Measurements from ENCODE around the gene PABPN1. TPM values are rescaled to one million over a fixed set of nuclear protein-coding genes. Genes with fewer than 3 reads are reported as not detected.
"Not testable (repeated sequence)": the region's sequence is repeated elsewhere in the genome, so short reads cannot be mapped to it uniquely, and the experiment has no call there.

Gene PABPN1, protein sequence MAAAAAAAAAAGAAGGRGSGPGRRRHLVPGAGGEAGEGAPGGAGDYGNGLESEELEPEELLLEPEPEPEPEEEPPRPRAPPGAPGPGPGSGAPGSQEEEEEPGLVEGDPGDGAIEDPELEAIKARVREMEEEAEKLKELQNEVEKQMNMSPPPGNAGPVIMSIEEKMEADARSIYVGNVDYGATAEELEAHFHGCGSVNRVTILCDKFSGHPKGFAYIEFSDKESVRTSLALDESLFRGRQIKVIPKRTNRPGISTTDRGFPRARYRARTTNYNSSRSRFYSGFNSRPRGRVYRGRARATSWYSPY
- 96.4 TPM for total RNA-seq
- 164 TPM for polyA plus RNA-seq
- long read RNA-seq, donor 1, partial matches to known transcripts, result 0 of 5 reads
- long read RNA-seq, donor 1, other reads (novel, unspliced or antisense), result 0 of 5 reads
- long read RNA-seq, donor 2, result 0 reads
- long read RNA-seq, donor 3, transcript PABPN1-208 (5 exons, 778 nt), result minor isoform, 5 of 135 reads
- long read RNA-seq, donor 3, transcript PABPN1-201 (7 exons, 2,001 nt), result major isoform, 59 of 135 reads
- long read RNA-seq, donor 3, transcript PABPN1-202 (6 exons, 2,768 nt), result minor isoform, 19 of 135 reads
- long read RNA-seq, donor 3, partial matches to known transcripts, result 47 of 135 reads
- long read RNA-seq, donor 3, other reads (novel, unspliced or antisense), result 0 of 135 reads
- long read RNA-seq, donor 4, transcript PABPN1-201 (7 exons, 2,001 nt), result major isoform, 28 of 181 reads
- long read RNA-seq, donor 4, transcript PABPN1-202 (6 exons, 2,768 nt), result minor isoform, 10 of 181 reads
- long read RNA-seq, donor 4, partial matches to known transcripts, result 136 of 181 reads
- long read RNA-seq, donor 4, other reads (novel, unspliced or antisense), result 0 of 181 reads
- long read RNA-seq, donor 5, transcript PABPN1-203 (3 exons, 817 nt), result minor isoform, 11 of 192 reads
- long read RNA-seq, donor 5, transcript PABPN1-201 (7 exons, 2,001 nt), result major isoform, 68 of 192 reads
- long read RNA-seq, donor 5, transcript PABPN1-207 (6 exons, 1,220 nt), result minor isoform, 13 of 192 reads
- long read RNA-seq, donor 5, transcript PABPN1-202 (6 exons, 2,768 nt), result minor isoform, 35 of 192 reads
- long read RNA-seq, donor 5, partial matches to known transcripts, result 53 of 192 reads
- long read RNA-seq, donor 5, other reads (novel, unspliced or antisense), result 5 of 192 reads
- long read RNA-seq, donor 6, transcript PABPN1-201 (7 exons, 2,001 nt), result major isoform, 67 of 119 reads
- long read RNA-seq, donor 6, transcript PABPN1-202 (6 exons, 2,768 nt), result minor isoform, 19 of 119 reads
- long read RNA-seq, donor 6, transcript PABPN1-207 (6 exons, 1,220 nt), result minor isoform, 5 of 119 reads
- long read RNA-seq, donor 6, partial matches to known transcripts, result 23 of 119 reads
- long read RNA-seq, donor 6, other reads (novel, unspliced or antisense), result 0 of 119 reads
- long read RNA-seq, donor 7, transcript PABPN1-201 (7 exons, 2,001 nt), result major isoform, 41 of 64 reads
- long read RNA-seq, donor 7, transcript PABPN1-202 (6 exons, 2,768 nt), result minor isoform, 10 of 64 reads
- long read RNA-seq, donor 7, partial matches to known transcripts, result 6 of 64 reads
- long read RNA-seq, donor 7, other reads (novel, unspliced or antisense), result 0 of 64 reads
- long read RNA-seq, donor 8, transcript PABPN1-201 (7 exons, 2,001 nt), result major isoform, 18 of 25 reads
- long read RNA-seq, donor 8, partial matches to known transcripts, result 0 of 25 reads
- long read RNA-seq, donor 8, other reads (novel, unspliced or antisense), result 0 of 25 reads
- long read RNA-seq, donor 9, transcript PABPN1-208 (5 exons, 778 nt), result minor isoform, 5 of 57 reads
- long read RNA-seq, donor 9, transcript PABPN1-202 (6 exons, 2,768 nt), result minor isoform, 7 of 57 reads
- long read RNA-seq, donor 9, transcript PABPN1-201 (7 exons, 2,001 nt), result major isoform, 34 of 57 reads
- long read RNA-seq, donor 9, partial matches to known transcripts, result 5 of 57 reads
- long read RNA-seq, donor 9, other reads (novel, unspliced or antisense), result 0 of 57 reads
- long read RNA-seq, donor 10, transcript PABPN1-201 (7 exons, 2,001 nt), result major isoform, 35 of 67 reads
- long read RNA-seq, donor 10, transcript PABPN1-202 (6 exons, 2,768 nt), result minor isoform, 8 of 67 reads
- long read RNA-seq, donor 10, partial matches to known transcripts, result 19 of 67 reads
- long read RNA-seq, donor 10, other reads (novel, unspliced or antisense), result 0 of 67 reads

DNA sequence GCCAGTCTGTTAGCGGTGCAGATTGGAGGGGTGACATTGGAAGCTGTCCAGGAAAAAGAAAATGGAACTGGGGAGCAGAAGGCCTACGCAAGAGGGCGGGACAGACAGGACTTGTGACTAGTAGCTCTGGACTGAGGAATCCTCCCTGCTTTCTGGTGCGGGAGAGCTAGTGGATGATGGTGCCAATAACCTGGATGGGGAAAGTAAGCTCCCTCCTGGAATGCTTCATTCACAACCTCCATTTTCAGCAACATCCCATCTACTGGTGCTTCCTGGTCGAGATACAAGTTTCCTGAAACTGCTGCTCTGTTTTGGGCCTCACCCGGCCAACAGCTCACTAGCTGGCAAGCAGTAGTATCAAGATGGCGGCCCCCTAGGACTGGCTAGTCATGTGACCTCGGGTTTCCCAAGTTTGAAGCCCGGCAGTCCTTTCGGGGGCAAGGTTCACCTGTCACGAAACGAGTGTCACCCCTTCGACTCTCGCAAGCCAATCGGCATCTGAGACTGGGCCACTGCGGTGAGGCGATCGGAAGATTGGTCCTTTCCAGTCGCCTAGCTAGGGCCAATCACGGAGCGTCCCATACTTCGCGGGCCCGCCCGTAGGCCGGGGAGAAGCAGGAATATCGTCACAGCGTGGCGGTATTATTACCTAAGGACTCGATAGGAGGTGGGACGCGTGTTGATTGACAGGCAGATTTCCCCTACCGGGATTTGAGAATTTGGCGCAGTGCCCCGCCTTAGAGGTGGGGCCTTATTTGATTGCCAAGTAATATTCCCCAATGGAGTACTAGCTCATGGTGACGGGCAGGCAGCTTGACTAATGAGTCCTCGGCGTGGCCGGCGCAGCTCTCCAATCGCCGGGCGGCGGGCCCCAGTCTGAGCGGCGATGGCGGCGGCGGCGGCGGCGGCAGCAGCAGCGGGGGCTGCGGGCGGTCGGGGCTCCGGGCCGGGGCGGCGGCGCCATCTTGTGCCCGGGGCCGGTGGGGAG is at the start of gene PABPN1:
PABPN1 (plus strand) TSS at position 874 of the 988 bp plus-strand sequence; CDS start at position 887, 13 bp downstream.
- H3K9me3 ChIP-seq (ENCODE audit: control insufficient read depth in 2 of 2, insufficient read depth in 1 of 2, low read length in 1 of 2), result peaks cover 0 to 5% of the 10 kb centered on the region in 2 donors
- peak within 1 kb of the TSS; percentile 85 to 96 for H3K4me3 ChIP-seq (ENCODE audit: low read length in 2 of 2)
- peak within 1 kb of the TSS; percentile 93 to 94 for H3K27ac ChIP-seq (ENCODE audit: low read depth in 1 of 2, low read length in 1 of 2)
- H3K4me1 ChIP-seq (ENCODE audit: control insufficient read depth in 2 of 2, insufficient read depth in 2 of 2, low read length in 2 of 2), result peaks cover 10 to 17% of the 10 kb centered on the region in 2 donors
- 3% methylated on average over 63 of the region's 63 CpGs for WGBS
- peak; percentile 96 to 100 (median 99) for DNase-seq (ENCODE audit: low read depth in 6 of 9, low spot score in 9 of 9)
- H3K36me3 ChIP-seq (ENCODE audit: control insufficient read depth in 2 of 2, insufficient read depth in 2 of 2, low read length in 1 of 2), result peaks cover 24 to 29% of the 10 kb centered on the region in 2 donors
- H3K27me3 ChIP-seq (ENCODE audit: control insufficient read depth in 2 of 2, insufficient read depth in 1 of 2, low read length in 1 of 2), result no peaks in the 10 kb centered on the region

DNA sequence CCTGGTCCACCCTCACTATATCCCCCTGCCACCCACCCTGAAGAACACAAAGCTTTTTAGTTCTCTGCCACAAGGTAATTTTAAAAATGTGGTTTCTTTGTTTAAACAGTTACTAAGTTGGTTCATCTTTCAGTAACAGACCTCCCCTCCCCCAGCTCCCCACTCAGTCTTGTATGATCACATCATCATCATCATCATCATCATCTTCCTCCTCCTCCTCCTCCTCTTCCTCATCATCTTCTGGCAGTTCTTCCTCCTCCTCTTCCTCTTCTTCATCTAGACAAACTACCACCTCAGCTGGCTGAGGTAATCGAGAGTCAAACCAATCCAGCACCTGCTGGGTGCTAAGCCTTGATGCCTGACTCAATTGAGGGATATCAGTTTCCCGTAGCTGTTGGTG is 45.8 kb upstream of the PABPN1 start:
- no peak overlapping the region for H3K4me3 ChIP-seq (ENCODE audit: low read length in 2 of 2)
- no peaks in the 10 kb centered on the region for H3K27me3 ChIP-seq (ENCODE audit: control insufficient read depth in 2 of 2, insufficient read depth in 1 of 2, low read length in 1 of 2)
- H3K4me1 ChIP-seq (ENCODE audit: control insufficient read depth in 2 of 2, insufficient read depth in 2 of 2, low read length in 2 of 2), result no peaks in the 10 kb centered on the region
- no peak overlapping the region for H3K27ac ChIP-seq (ENCODE audit: low read depth in 1 of 2, low read length in 1 of 2)
- 94% methylated on average over 2 of the region's 2 CpGs for WGBS
- no peaks in the 10 kb centered on the region for H3K9me3 ChIP-seq (ENCODE audit: control insufficient read depth in 2 of 2, insufficient read depth in 1 of 2, low read length in 1 of 2)
- peaks cover 0 to 10% of the 10 kb centered on the region in 2 donors for H3K36me3 ChIP-seq (ENCODE audit: control insufficient read depth in 2 of 2, insufficient read depth in 2 of 2, low read length in 1 of 2)
- no peak for DNase-seq (ENCODE audit: low read depth in 6 of 9, low spot score in 9 of 9)

DNA sequence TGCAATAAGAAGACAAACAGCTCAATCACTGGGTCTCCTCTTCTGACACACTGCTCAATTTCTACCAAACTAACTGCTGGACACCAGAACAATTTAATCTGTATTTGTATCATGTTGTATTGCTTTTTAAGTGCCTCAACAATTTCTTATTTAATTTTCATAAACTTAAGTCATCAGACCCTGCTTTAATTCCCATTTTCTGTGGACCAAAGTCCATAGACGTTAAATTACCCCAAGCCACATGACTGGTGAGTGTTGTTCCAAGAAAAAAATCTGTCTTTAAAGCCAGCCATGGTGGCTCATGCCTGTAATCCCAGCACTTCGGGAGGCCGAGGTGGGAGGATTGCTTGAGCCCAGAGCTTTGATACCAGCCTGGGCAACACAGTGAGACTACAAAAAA is 44.1 kb upstream of the PABPN1 start:
- 95% methylated on average over 3 of the region's 3 CpGs for WGBS
- Histone ChIP-seq H3K27ac (ENCODE audit: low read depth in 1 of 2, low read length in 1 of 2) (no peak overlapping the region), H3K27me3 (ENCODE audit: control insufficient read depth in 2 of 2, insufficient read depth in 1 of 2, low read length in 1 of 2) (no peaks in the 10 kb centered on the region), H3K9me3 (ENCODE audit: control insufficient read depth in 2 of 2, insufficient read depth in 1 of 2, low read length in 1 of 2) (no peaks in the 10 kb centered on the region), H3K4me3 (ENCODE audit: low read length in 2 of 2) (no peak overlapping the region), H3K4me1 (ENCODE audit: control insufficient read depth in 2 of 2, insufficient read depth in 2 of 2, low read length in 2 of 2) (no peaks in the 10 kb centered on the region), H3K36me3 (ENCODE audit: control insufficient read depth in 2 of 2, insufficient read depth in 2 of 2, low read length in 1 of 2) (peaks cover under 1 to 10% of the 10 kb centered on the region in 2 donors)
- DNase-seq (ENCODE audit: low read depth in 6 of 9, low spot score in 9 of 9), result no peak

DNA sequence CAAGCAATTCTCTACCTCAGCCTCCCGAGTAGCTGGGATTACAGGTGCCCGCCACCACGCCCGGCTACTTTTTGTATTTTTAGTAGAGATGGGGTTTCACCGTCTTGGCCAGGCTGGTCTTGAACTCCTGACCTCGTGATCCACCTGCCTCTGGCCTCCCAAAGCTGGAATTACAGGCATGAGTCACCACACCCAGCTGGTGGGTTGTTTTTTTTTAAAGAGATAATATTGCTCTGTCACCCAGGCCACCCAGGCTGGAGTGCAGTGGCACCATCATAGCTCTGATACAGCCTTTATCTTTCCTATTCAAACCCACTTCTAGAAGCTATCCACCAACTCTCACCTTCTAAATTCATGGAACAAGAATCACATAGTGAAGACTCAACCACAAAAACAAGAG is 43.3 kb upstream of the PABPN1 start:
- H3K36me3 ChIP-seq (ENCODE audit: control insufficient read depth in 2 of 2, insufficient read depth in 2 of 2, low read length in 1 of 2); H3K27ac ChIP-seq (ENCODE audit: low read depth in 1 of 2, low read length in 1 of 2); H3K9me3 ChIP-seq (ENCODE audit: control insufficient read depth in 2 of 2, insufficient read depth in 1 of 2, low read length in 1 of 2); H3K27me3 ChIP-seq (ENCODE audit: control insufficient read depth in 2 of 2, insufficient read depth in 1 of 2, low read length in 1 of 2); DNase-seq (ENCODE audit: low read depth in 6 of 9, low spot score in 9 of 9); H3K4me3 ChIP-seq (ENCODE audit: low read length in 2 of 2); H3K4me1 ChIP-seq (ENCODE audit: control insufficient read depth in 2 of 2, insufficient read depth in 2 of 2, low read length in 2 of 2): not testable (repeated sequence)
- 97% methylated on average over 6 of the region's 6 CpGs for WGBS

DNA sequence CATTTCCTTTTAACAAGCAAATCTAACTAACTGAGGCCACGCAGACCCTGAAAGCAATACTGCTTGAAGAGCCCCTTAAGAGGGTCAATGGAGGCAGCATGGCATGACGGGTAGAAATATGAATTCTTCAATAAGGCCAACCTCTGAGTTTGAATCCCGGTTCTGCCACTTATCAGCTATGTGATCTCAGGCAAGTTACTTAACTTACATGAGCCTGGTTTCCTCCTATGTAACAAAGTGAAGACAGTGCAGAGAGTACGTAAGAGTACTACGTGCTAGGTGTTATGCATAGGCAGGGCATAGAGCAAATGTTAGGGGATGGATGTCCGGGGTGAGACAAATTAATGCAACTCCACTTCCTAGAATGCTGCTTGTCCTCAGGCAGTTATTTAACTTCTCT is 40.0 kb upstream of the PABPN1 start:
- no peak overlapping the region for H3K4me3 ChIP-seq (ENCODE audit: low read length in 2 of 2)
- no peaks in the 10 kb centered on the region for H3K27me3 ChIP-seq (ENCODE audit: control insufficient read depth in 2 of 2, insufficient read depth in 1 of 2, low read length in 1 of 2)
- no peak for DNase-seq (ENCODE audit: low read depth in 6 of 9, low spot score in 9 of 9)
- H3K36me3 ChIP-seq (ENCODE audit: control insufficient read depth in 2 of 2, insufficient read depth in 2 of 2, low read length in 1 of 2), result peaks cover 4 to 5% of the 10 kb centered on the region in 2 donors
- H3K27ac ChIP-seq (ENCODE audit: low read depth in 1 of 2, low read length in 1 of 2), result no peak overlapping the region
- H3K9me3 ChIP-seq (ENCODE audit: control insufficient read depth in 2 of 2, insufficient read depth in 1 of 2, low read length in 1 of 2), result no peaks in the 10 kb centered on the region
- H3K4me1 ChIP-seq (ENCODE audit: control insufficient read depth in 2 of 2, insufficient read depth in 2 of 2, low read length in 2 of 2), result peaks cover 0 to 7% of the 10 kb centered on the region in 2 donors
- WGBS, result 99% methylated on average over 6 of the region's 6 CpGs

DNA sequence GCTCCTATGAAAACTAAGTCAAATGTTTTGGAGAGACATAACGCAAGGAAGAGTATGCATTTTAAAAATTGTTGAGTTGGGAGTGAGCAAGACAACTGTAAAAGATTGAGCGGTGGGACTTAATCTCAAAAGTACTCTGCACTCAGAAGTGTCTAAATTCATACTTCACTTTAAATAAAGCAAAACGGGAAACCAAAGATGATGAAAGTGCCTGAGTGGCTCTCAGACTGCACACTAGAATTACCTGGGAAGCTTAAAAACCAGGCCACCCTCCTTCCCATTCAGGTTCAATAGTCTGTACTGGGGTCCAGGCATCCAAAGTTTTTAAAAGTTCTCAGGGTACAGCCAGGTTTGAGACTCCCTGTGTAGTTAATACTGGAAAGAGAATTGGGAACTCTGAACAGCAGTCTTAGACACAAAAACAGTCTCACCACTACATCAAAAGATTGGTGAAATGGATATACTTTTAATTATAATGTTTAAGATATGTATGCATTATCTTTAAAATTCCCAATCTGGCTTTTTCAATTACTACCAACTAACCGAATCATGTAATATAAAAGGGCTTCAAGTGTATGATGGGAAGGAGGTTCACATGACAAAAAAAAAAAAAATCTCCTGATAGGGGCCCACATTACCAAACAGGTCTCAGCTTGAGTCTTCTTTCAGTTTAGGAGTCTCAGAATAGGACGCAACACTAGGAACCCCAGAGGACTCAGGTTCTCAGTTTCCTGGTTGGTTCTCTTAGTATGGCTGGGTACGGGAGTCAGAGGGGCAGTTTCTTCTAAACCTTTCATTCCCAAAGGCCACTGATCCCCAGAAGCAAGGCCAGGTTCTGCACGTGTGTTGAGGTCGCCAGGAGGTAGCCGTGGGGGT is 36.4 kb upstream of the PABPN1 start:
- peak overlapping the region; percentile 85 to 88 for H3K27ac ChIP-seq (ENCODE audit: low read depth in 1 of 2, low read length in 1 of 2)
- H3K4me1 ChIP-seq (ENCODE audit: control insufficient read depth in 2 of 2, insufficient read depth in 2 of 2, low read length in 2 of 2), result peaks cover 3 to 15% of the 10 kb centered on the region in 2 donors
- DNase-seq (ENCODE audit: low read depth in 6 of 9, low spot score in 9 of 9), result peak in 3 of 9 donors; percentile 19 to 57 (median 23)
- no peaks in the 10 kb centered on the region for H3K27me3 ChIP-seq (ENCODE audit: control insufficient read depth in 2 of 2, insufficient read depth in 1 of 2, low read length in 1 of 2)
- H3K4me3 ChIP-seq (ENCODE audit: low read length in 2 of 2), result peak overlapping the region; percentile 80 to 92
- 33% methylated on average over 9 of the region's 9 CpGs for WGBS
- no peaks in the 10 kb centered on the region for H3K9me3 ChIP-seq (ENCODE audit: control insufficient read depth in 2 of 2, insufficient read depth in 1 of 2, low read length in 1 of 2)
- H3K36me3 ChIP-seq (ENCODE audit: control insufficient read depth in 2 of 2, insufficient read depth in 2 of 2, low read length in 1 of 2), result peaks cover 0 to 4% of the 10 kb centered on the region in 2 donors
